Skeletal muscle satellite cell (primary cell): ENCODE results near the gene CREB3L1.
A peak's percentile ranks its signal among the peaks of the same experiment; 100 is the strongest.

ENCODE experiments used
- H3K27me3 ChIP-seq: 2 replicates; pipeline ENCODE4 v1.7.0; 2013; ENCODE audit warnings: low read length; ENCODE audit not compliant: control insufficient read depth, insufficient read depth
- H3K36me3 ChIP-seq: 2 replicates; pipeline ENCODE4 v1.7.0; 2013; ENCODE audit warnings: mild to moderate bottlenecking, control low read depth, low read length; ENCODE audit not compliant: insufficient read depth
- H3K4me1 ChIP-seq: 2 replicates; pipeline ENCODE4 v1.7.0; 2013; ENCODE audit warnings: low read length; ENCODE audit not compliant: control insufficient read depth, insufficient read depth
- H3K4me2 ChIP-seq: 2 replicates; pipeline ENCODE4 v1.7.0; 2013; ENCODE audit warnings: mild to moderate bottlenecking, low read length
- H3K4me3 ChIP-seq: 2 replicates; pipeline ENCODE4 v1.7.0; 2013; ENCODE audit warnings: low read length
- H3K9ac ChIP-seq: 2 replicates; pipeline ENCODE4 v1.7.0; 2013; ENCODE audit warnings: mild to moderate bottlenecking, low read depth, low read length, moderate library complexity
- H3K9me3 ChIP-seq: replicated peaks from 2 replicates; pipeline ENCODE4 v1.7.0; 2013; ENCODE audit warnings: mild to moderate bottlenecking, control low read depth, low read length

The CREB3L1 gene

GRCh38 chr11:46352063-46352841 is 74.8 kb downstream of the CREB3L1 start:
- no peaks in the 10 kb centered on the region for H3K36me3 ChIP-seq
- H3K4me1 ChIP-seq, result peaks cover 39% of the 10 kb centered on the region
- H3K27me3 ChIP-seq, result no peaks in the 10 kb centered on the region
- no peak overlapping the region for H3K9ac ChIP-seq
- H3K9me3 ChIP-seq, result no peaks in the 10 kb centered on the region
- peak overlapping the region; percentile 14 for H3K4me2 ChIP-seq
- H3K4me3 ChIP-seq, result no peak overlapping the region

- H3K27me3 ChIP-seq, result no peaks in the 10 kb centered on the region
- no peaks in the 10 kb centered on the region for H3K9me3 ChIP-seq
- H3K4me3 ChIP-seq, result no peak overlapping the region
- H3K36me3 ChIP-seq, result no peaks in the 10 kb centered on the region
- no peak overlapping the region for H3K4me2 ChIP-seq
- peaks cover 32% of the 10 kb centered on the region for H3K4me1 ChIP-seq
- H3K9ac ChIP-seq, result no peak overlapping the region
Measured at GRCh38 chr11:46353698-46354097, 76.2 kb downstream of the CREB3L1 start.

GRCh38 chr11:46356924-46357482 is 79.5 kb downstream of the CREB3L1 start:
- H3K4me3 ChIP-seq, result no peak overlapping the region
- H3K4me2 ChIP-seq, result no peak overlapping the region
- H3K9me3 ChIP-seq, result no peaks in the 10 kb centered on the region
- H3K36me3 ChIP-seq, result no peaks in the 10 kb centered on the region
- H3K4me1 ChIP-seq, result peaks cover 37% of the 10 kb centered on the region
- H3K27me3 ChIP-seq, result no peaks in the 10 kb centered on the region
- no peak overlapping the region for H3K9ac ChIP-seq

- Histone ChIP-seq H3K36me3 (no peaks in the 10 kb centered on the region), H3K27me3 (no peaks in the 10 kb centered on the region), H3K4me3 (no peak overlapping the region), H3K9ac (no peak overlapping the region), H3K4me1 (peaks cover 39% of the 10 kb centered on the region), H3K9me3 (no peaks in the 10 kb centered on the region), H3K4me2 (no peak overlapping the region)
Measured at GRCh38 chr11:46357483-46357936, 80.0 kb downstream of the CREB3L1 start.

- Histone ChIP-seq H3K4me3 (no peak overlapping the region), H3K36me3 (peaks cover 7% of the 10 kb centered on the region), H3K4me1 (peaks cover 48% of the 10 kb centered on the region), H3K9ac (no peak overlapping the region), H3K4me2 (no peak overlapping the region), H3K9me3 (no peaks in the 10 kb centered on the region), H3K27me3 (no peaks in the 10 kb centered on the region)
Measured at GRCh38 chr11:46359953-46360352, 82.5 kb downstream of the CREB3L1 start.

- Histone ChIP-seq H3K36me3 (peaks cover 7% of the 10 kb centered on the region), H3K9ac (peak overlapping the region; percentile 87), H3K27me3 (no peaks in the 10 kb centered on the region), H3K4me2 (peak overlapping the region; percentile 93), H3K4me3 (peak overlapping the region; percentile 55), H3K4me1 (peaks cover 48% of the 10 kb centered on the region), H3K9me3 (no peaks in the 10 kb centered on the region)
Measured at GRCh38 chr11:46360878-46361277, 83.4 kb downstream of the CREB3L1 start.

- peak overlapping the region; percentile 55 for H3K4me3 ChIP-seq
- no peaks in the 10 kb centered on the region for H3K27me3 ChIP-seq
- H3K4me1 ChIP-seq, result peaks cover 48% of the 10 kb centered on the region
- H3K9ac ChIP-seq, result peak overlapping the region; percentile 87
- H3K4me2 ChIP-seq, result peak overlapping the region; percentile 93
- H3K36me3 ChIP-seq, result peaks cover 7% of the 10 kb centered on the region
- no peaks in the 10 kb centered on the region for H3K9me3 ChIP-seq
Measured at GRCh38 chr11:46361283-46362155, 84.1 kb downstream of the CREB3L1 start.

- peak overlapping the region; percentile 87 for H3K9ac ChIP-seq
- H3K27me3 ChIP-seq, result no peaks in the 10 kb centered on the region
- peaks cover 43% of the 10 kb centered on the region for H3K4me1 ChIP-seq
- peak overlapping the region; percentile 66 for H3K4me3 ChIP-seq
- peaks cover 7% of the 10 kb centered on the region for H3K36me3 ChIP-seq
- H3K9me3 ChIP-seq, result no peaks in the 10 kb centered on the region
- H3K4me2 ChIP-seq, result peak overlapping the region; percentile 93
Measured at GRCh38 chr11:46362156-46363030, 84.9 kb downstream of the CREB3L1 start.

- Histone ChIP-seq H3K27me3 (no peaks in the 10 kb centered on the region), H3K9ac (peak overlapping the region; percentile 87), H3K36me3 (peaks cover 7% of the 10 kb centered on the region), H3K9me3 (no peaks in the 10 kb centered on the region), H3K4me1 (peaks cover 46% of the 10 kb centered on the region), H3K4me3 (peak overlapping the region; percentile 66), H3K4me2 (peak overlapping the region; percentile 93)
Measured at GRCh38 chr11:46363031-46363407, 85.6 kb downstream of the CREB3L1 start.

GRCh38 chr11:46363455-46364005 is 86.1 kb downstream of the CREB3L1 start:
- Histone ChIP-seq H3K9me3 (no peaks in the 10 kb centered on the region), H3K4me1 (peaks cover 46% of the 10 kb centered on the region), H3K4me3 (peak overlapping the region; percentile 66), H3K9ac (peak overlapping the region; percentile 87), H3K27me3 (no peaks in the 10 kb centered on the region), H3K4me2 (peak overlapping the region; percentile 93), H3K36me3 (peaks cover 7% of the 10 kb centered on the region)
